NCI-H446 treated with DMSO at 0.1 percent for 48 hours (cell line): ENCODE measurements around the gene LGR6.
"Not testable (repeated sequence)": the region's sequence is repeated elsewhere in the genome, so short reads cannot be mapped to it uniquely, and the experiment has no call there.

ENCODE experiments used
- DNase-seq: peaks from one replicate; lab custom pipeline; 2025; lab: John Stamatoyannopoulos, UW

The LGR6 gene

DNA sequence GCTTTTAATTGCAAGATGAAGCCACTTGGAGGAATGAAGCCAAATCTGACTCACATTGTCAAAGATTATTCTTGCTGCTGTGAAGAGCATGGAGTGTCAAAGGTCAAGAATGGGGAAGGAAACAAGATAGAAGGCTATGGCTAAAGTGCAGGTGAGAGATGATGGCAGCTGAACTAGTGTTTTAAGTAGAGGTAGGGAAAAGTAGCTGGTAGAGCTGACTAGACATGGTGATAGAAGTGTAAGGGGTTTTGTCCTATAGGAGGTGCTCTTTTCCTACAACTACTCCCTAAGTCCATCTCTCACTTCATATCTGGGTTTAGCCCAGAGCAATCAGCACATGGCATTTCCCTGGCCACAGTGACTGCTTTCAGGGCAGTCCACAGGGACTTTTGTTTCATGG lies 136.3 kb downstream of the LGR6 start:
- DNase-seq: no peak

DNA sequence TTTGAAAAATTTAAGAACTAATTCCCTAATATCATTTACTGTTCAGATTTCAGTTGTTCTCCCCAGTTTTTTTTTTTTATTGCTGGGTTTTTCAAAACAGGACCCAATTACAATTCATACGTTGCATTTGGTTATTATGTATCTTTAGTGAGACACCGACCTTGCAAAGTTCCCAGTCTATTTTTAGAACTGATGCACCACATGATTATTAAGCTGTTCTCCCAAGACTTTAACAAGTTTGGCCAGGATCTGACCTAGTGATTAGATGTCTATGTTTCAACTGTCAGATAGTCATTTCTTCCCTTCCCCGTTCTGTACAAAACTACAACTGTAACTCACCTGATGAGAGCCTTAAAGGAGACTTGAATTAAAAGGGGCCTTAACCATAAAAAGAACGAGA lies 140.3 kb downstream of the LGR6 start:
- no peak for DNase-seq

DNA sequence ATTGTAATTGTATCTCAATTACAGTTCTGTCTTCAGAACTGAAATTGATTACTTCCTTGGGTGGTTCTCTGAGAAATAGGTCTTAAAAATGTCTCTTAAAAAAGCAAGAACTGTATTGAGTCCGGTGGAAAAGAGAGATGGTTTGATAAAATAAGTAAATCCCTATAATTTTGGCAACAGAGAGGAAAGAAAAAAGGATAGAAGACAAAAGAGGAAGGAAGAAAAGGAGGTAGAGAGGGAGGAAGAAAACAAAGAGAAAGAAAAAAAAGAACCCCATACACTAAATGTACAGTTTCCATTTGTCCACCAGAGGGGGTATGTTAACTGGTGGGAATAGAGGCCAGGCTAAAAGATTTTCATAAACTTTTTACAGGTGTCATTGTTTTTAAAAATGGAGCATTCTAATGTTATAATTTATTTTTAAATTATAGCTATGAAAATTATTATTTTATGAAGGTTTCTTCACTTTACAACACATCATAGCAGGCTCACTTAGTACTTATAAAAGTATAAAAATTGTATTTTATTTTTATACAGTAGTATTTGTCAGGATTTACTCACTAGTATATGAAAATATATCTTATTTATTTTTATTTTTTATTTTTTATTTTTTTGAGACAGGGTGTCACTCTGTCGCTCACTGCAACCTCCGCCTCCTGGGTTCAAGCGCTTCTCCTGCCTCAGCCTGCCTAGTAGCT lies 150.2 kb downstream of the LGR6 start:
- peak; percentile 56 for DNase-seq

DNA sequence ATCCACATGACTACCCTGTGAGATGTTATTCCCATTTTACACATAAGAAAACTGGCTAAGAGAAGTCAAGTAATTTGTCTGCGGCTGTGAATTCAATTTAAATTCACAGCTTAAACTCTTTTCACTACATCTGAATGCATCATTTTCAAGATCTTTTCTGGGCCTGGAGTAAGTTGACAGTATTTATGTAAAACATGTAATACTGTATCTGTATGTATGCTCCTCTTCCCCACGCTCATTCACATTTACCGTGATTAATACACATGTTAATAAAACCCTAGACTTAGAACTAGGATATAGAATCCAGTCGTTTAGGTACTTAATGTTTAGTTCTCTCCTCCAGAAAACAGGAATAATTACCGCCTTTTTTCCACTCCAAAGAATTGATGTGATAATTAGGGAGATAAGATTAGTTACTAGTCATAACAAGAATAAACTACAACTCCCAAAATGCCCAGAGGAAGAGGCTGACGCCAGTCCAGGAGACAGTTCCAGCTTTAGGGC lies 154.5 kb downstream of the LGR6 start:
- DNase-seq: no peak

DNA sequence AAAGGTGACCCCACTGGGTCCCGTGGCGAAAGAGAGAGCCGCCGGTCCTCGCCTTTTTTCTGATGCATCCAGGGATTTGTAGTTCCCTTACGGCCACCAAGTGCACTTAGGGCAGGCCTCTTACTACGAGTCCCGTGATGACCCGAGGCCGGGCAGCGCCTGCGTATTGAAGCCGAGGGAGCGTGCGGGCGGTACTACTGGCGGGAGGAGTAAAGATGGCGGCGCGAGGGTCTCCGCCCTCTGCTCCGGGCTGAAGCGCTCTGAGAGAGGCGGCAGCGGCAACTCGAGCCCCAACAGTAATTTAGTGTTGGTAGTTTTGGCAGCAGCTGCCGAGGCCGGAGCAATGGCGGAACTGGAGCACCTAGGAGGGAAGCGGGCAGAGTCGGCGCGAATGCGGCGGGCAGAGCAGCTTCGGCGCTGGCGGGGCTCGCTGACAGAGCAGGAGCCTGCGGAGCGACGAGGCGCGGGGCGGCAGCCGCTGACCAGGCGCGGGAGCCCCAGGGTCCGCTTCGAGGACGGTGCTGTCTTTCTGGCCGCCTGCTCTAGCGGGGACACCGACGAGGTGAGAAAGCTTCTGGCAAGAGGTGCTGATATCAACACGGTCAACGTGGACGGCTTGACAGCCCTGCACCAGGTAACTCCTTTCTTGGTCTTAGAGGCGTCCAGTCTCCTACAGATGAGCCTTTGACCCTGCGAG lies 155.1 kb downstream of the LGR6 start, which contains the start of gene PPP1R12B:
PPP1R12B (plus strand) TSS at position 191 of the 697 bp plus-strand sequence; CDS start at position 344, 153 bp downstream.
- peak; percentile 99 for DNase-seq

DNA sequence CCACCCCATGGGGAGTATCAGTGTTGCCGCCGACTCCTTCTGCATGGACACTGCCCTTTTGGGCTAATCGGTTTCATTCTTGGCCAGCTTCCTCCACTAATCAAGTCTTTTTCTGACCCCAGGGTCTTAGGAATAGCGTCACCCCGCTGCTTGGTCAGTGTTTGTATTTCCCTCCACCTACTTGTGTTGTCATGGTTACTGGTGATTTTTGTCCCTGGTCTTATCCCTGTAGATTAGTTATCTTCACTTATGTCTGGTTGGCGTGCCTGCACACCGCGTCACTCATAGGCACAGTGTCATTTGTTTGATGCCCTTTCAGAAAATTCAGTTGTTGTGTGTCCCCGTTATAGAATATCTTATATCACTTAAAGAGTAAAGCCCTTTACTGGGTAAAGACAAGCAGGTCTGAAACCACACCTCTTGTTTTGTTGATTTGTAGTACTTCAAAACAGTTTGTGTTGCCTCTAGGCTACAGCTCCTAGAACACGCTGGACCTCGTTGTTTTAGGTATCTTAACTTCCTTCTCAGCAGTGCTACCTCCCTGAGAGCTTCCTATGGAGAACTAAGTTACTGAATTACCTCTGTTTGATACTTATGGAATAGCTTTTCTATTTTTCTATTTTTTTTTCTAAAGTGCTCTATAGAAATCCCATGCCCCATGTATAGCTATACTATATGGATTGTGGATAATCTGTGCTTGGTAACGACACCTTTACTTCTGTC lies 155.8 kb downstream of the LGR6 start:
- DNase-seq: no peak

DNA sequence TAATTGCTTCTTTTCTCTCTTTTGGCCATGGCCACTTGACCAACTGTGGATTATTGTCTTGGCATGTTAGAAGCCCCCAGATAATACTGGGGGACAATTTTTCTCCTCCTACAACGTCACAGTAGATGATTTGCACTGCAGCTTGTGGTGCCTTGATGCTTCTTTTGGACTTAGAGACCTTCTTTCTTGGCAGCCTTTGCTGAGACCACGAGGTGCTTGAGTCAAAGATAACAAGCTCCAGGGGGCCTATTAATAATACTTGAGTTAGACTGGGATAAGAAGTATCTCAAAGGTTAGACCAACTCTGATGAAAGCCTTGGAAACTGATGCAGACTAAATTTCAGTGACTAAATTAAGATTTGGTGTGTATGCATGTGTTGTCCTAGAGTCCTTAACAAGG lies 158.1 kb downstream of the LGR6 start:
- DNase-seq: no peak

DNA sequence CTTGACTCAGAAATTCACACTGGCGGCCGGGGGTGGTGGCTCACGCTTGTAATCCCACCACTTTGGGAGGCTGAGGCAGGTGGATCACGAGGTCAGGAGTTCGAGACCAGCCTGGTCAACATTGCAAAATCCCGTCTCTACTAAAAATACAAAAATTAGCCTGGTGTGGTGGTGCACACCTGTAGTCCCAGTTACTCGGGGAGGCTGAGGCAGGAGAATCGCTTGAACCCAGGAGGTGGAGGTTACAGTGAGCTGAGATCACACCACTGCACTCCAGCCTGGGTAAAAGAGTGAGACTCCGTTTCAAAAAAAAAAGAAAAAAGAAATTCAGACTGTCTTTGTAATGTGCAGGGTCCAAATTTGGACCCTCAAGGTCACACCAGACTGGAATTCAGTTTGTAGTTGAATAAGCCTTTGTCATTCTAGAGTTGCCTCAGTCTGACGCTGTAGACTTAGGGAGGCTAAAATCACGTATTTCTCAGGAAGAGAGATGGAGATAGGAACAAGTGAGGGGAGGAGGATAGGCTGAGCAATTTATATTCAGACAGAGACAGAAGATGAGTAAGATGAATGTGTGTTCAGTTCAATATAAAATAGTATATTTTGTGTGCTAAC lies 159.1 kb downstream of the LGR6 start:
- not testable (repeated sequence) for DNase-seq

- no peak for DNase-seq
Observed at GRCh38 chr1:202355944-202356553, 162.4 kb downstream of the LGR6 start.

DNA sequence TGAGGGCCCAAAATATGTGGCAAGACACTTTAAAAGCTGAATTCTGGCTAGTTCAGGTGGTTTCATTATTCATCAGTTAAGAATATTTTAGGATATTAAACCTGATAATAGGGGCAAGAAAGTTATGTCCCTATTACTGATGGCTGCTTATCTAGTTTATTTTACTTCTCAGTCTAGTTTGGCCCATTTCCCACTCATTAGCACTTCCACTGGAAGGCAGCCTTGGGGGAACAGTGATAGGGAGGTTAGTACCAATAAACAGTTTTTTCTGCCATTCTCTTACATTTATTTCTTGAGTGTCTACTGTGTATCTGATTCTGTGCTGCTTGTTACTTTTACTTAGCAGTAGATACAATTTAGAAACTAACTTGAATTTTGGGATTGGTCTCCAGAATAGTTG lies 163.9 kb downstream of the LGR6 start:
- DNase-seq: no peak

GRCh38 chr1:202361224-202361623 lies 167.6 kb downstream of the LGR6 start:
- DNase-seq: no peak

GRCh38 chr1:202361701-202362100 lies 168.1 kb downstream of the LGR6 start:
- DNase-seq: no peak

DNA sequence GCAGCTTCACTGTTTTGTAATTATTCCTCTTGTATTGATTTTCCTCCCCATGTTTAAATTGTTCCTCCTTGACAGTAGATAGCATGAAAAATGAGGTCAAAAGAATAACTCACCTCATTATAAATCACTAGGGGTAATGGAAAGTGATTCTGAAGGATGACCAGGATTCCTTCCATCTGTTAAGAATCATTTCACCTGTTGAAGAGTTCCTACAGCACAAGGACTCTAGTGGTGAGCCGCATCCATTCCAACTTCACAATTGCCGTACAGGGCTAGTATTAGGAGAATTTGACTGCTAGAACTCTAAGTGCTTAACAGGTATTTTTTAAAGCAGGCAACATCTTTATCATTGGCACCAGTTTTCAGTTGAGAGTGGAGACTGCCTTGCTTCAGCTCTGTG lies 168.6 kb downstream of the LGR6 start:
- DNase-seq: no peak

DNA sequence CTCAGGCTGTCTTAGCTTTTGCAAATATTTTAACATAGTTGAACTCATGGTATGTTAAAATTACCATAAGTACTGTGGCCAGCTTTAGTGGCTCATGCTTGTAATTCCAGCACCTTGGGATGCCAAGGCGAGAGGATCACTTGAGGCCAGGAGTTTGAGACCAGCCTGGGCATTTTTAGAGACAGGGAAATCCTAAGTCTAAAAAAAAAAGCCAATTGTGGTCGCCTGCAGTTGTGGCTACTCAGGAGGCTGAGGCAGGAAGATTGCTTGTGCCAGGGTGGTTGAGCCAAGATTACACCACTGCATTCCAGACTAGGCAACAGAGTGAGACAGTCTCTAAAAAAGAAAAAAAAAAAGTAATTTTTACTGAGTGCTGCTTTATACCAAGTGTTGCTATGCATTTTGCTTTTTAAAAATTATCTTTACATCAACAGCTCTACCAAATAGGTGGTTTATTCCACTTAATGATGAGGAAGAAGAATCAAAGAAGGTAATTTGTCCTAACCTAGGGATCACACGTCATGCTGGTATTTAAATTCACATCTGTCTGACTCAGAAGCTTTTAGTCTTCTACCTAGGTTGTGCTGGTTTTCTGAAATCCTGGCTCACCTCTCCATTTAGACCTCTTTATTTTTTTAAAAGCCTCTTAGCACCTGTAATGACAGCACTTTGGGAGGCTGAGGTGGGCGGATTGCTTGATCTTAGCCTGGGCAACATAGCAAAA lies 171.7 kb downstream of the LGR6 start:
- no peak for DNase-seq

GRCh38 chr1:202367271-202367670 lies 173.7 kb downstream of the LGR6 start:
- no peak for DNase-seq
